GM19035 (cell line): ENCODE data around the gene LGR4.
A peak's percentile ranks its signal among the peaks of the same experiment; 100 is the strongest.

Experiments
- ATAC-seq: cut with Tn5 transposase; IDR thresholded peaks from one replicate; pipeline ENCODE4 v1.9.1; 2021; ENCODE audit not compliant: unreplicated experiment

Gene LGR4

DNA sequence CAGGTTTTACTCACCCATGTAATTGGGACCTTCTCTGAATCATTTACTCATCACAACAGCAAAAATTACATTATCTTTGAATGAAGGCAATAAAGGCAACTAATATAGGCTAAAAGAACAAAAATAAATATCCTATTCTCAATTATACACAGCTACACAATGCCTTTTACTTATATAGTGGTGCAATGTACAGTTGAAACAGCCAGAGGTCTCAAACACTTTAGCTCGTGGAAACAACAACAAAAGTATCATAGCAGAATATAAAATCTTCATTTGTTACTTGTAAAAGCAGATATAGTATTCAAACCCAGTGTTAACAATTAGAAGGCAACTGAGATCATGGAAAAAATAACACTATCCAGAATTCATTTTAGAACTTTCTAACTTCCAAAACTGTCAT lies 88.9 kb downstream of the LGR4 start:
- no peak for ATAC-seq

DNA sequence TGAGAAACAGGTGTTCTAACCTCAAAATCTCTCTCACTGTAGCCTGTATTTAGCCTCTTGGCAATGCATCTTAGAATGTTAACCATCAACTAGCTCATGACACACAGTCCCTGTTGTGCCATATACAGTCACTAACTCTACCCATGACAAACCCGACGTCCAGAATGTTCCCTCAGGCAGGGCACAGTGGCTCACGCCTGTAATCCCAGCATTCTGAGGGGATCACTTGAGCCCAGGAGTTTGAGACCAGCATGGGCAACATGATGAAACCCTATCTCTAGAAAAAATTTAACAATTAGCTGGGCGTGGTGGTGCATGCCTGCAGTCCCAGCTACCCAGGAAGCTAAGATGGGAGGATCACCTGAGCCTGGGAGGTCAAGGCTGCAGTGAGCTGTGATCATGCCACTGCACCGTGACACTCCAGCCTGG lies 91.3 kb downstream of the LGR4 start:
- ATAC-seq, result no peak

DNA sequence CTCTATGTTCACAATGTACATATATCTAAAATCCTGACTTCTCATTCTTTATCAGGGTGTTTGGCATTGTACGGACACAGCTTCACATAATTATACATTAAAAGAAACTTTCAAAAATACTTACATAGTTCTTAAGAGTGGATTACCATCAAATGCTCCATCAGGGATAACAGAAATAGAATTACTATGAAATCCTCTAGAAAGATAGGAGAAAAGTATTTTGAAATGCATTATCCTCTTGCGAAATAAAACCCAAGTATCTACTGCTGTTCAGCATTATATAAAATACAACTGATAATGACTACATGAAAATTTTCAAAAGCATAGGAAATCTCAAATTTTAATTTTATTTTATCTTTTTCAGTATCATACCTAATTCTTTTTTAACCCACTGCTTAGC lies 91.8 kb downstream of the LGR4 start:
- ATAC-seq, result no peak

DNA sequence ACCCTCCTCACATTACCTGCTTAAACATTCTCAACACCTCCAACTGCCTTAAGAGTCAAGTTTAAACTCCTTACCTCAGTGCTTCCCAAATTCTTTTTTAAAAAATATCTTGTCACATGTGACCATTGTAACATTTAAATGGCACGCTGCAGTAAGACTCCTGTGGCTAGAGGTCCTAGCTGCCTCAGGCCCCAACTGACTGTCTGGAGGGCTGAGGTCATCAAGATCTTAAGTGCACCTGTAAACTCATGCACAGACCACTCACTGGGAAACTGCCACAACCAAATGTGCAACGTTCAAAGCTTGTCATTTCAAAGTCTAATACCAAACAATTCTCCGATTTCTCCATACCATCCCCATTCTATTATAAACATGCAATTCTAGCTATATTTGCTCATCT lies 93.1 kb downstream of the LGR4 start:
- ATAC-seq, result no peak

DNA sequence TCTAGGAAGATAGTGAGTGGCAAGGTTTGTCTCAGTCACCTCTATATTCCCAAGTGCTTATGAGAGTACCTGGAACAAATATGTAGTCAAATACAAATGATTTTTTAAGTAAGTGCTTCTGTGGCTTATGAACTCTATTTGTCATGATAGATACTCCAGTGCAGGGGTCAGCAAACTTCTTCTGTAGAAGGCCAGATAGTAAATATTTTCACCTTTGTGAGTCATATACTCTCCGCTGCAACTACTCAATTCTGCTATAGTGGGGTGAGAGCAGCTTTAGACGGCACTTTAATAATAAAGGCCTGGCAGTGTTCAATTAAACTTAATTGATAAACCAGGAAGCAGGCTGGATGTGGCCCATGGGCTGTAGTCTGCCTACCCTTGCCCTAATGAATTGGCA lies 97.2 kb downstream of the LGR4 start:
- no peak for ATAC-seq

DNA sequence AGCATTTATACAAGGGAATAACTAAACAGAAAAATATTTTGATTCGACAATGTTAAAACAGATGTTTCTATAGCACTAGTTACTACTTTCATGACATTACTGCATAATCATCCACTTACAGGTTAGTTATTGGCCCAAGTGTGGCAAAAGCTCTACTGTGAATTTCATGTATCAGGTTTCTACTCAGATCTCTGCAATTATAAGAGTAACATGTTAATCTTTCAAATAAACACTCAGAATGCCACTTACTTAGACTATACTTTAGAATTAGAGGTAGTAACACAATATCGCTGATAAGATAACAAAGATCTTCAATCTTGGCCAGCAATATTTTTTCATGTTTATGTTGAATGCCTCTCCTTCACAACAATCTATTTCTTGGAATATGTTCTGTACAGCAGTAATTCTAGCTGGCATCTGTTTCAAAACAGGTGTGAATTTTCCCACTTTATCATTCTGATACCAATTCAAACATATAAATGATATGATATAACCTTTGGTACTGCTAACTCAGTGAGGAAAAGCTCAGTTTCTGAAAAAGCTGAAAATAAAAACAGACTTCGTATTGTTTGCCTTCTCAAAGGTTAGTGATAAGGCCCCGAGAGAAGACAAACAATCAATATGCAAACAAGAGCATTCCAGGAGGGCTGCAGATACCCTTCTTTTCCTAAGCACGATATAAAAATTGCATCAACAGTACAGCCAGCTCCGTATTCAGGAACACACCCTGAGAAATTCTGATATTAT lies 98.6 kb downstream of the LGR4 start:
- no peak for ATAC-seq

DNA sequence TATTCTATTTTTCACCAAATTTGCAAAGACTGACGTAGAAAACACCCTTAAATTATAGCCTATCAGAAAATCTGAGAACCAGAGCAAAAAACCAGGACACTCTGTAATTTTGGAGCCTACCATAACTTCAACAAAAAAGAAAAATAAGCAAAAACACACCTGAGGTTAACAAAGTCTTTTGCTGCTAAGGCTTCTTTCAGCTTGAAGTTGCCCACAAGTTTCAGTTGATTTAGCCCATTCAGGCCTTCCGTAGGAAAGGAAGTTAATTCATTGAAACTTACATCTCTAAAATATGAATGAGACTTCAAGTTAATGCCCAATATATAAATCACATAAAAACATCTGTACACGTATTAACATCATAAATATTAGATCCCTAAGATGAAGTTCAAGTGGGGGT lies 99.2 kb downstream of the LGR4 start:
- no peak for ATAC-seq

DNA sequence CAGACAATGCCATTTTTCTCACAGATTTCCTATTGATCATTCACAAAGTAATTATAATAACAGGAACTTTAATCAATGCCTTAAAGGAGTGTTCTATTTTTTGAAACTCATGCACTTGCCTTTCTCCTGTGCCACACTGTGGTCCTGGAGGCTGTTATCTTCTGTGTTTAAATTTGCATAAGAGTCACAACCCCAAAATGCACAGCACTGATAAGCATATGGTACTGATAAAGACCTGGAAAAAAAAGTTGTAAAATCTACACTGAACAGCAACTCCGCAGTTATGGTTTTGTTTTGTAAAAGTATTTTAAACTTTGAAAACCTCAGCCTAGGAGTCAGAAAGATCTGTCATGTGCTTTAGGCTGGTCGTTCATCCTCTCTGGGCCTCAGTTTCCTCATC lies 100.4 kb downstream of the LGR4 start:
- ATAC-seq, result no peak

DNA sequence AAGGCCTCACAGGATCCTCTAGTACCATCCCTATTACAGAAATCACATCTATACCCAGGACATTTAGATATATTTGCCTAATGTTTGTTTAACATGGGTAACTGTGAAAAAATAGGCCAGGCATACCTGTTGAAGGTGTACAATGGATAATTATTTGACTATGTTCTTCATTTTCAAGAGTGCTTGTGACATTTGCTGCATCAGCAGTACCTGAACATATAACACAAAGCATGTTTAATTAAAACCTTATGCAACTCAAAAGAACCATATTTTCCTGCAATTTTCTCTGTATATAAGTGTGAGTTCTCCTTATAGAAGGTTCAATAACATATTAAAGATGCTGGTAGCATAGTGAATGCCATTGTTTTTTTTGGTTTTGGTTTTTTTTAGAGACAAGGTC lies 101.1 kb downstream of the LGR4 start:
- no peak for ATAC-seq

DNA sequence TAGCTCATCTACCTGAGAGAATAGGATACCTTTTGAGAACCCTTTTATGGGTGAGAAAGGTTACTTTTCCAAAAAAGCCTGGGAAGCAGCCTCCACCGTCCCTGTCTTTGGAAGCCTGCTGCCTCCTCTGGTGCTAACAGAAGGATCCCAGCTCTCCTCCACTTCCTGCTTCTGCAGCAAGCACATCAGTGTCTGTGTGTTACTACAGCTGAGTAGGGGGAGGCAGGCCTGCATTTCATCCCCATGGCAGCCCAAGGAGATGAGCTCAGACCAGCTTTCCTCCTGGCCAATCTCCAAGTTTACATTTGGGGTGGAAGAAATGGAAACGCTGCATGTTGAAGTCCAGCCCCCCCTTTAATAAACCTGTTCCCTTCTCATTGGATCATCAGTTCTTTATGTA lies 102.2 kb downstream of the LGR4 start:
- no peak for ATAC-seq

DNA sequence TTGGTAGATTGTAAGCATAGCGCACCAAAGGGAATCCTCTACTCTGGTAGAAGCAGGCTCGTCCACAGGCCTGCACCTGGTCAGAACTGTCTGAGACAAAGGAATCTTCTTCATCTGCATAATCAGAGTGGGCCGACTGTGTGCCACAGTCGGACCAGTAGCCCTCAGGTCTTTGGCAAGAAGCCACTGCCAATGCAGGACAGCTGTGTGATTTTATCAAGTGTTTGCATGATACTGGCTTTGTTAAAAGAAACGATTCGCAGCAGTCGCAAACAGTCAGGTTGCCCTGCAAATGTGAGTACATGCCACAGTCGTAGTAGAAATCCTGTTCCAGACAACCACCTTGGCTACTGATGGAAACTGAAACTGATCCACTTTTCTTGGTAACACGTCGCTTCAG lies 104.7 kb downstream of the LGR4 start:
- no peak for ATAC-seq

DNA sequence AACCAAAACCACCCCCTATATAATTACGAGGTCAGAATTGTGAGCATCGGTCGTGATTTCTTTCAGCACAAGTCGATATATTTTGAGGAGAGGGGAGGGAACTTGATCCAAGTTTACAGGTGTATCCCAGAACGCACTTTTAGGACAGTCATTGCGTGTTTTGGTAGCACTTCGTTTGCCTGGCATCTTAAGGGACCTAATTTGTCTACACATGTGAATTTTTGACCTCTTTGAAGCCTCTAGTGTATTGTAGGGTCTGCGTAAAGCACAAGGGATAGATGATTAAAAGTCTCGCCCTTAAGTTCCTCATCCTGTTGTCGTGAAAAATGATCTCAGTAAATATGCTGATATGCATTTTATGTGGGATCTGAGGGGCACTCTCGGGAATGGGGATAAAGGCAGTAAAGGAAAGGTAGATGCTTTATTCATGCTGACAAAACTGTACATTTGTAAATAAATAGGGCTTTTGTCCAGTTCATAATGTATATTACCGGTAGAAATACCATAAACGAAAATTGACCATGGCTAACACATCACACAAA lies 108.9 kb downstream of the LGR4 start:
- peak; percentile 5 for ATAC-seq

DNA sequence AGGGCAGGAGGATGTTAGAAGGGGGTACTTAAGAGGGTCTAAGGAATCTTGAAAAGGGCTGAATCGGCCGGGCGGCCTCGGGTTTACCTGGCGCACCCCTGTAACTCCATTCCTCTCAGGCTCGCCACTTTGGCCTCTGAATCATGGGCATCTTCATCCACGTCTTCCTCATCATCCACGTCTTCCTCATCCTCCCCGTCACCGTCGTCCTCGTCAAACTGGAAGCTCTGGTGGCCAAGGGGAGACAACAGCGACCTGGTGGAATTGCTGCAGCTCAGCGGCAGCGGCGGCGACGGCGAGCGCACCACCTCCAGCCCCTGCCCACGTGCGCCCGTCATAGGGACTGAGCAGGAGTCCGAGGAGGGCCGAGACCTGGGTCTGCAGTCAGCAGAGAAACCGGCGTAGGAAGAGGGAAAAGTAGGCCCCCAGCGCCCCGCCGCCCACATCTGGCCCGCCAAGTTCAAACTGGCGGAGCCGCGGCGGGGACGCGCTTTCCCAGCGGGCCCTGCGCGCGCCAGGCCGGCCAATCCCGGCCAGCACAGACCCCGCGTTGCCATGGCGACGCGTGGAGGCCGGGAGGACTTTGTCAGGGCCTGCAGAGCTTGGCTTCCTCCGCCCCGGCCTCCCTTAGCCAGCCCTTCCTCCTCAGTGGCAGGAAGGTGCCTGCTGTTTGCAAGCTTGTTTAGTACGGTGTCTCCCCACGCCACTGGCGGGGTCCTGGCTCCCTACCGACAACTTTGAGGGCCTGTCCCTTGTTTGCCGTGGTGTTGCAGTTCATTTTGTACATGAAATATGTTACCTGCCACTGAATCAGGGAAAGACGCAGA lies 109.6 kb downstream of the LGR4 start, which contains the start of gene CCDC34:
Gene CCDC34, minus strand, starts transcription at position 467 of the 827 bp plus-strand sequence. Its CDS starts 21 bp downstream, at position 446.
- peak; percentile 99 for ATAC-seq

DNA sequence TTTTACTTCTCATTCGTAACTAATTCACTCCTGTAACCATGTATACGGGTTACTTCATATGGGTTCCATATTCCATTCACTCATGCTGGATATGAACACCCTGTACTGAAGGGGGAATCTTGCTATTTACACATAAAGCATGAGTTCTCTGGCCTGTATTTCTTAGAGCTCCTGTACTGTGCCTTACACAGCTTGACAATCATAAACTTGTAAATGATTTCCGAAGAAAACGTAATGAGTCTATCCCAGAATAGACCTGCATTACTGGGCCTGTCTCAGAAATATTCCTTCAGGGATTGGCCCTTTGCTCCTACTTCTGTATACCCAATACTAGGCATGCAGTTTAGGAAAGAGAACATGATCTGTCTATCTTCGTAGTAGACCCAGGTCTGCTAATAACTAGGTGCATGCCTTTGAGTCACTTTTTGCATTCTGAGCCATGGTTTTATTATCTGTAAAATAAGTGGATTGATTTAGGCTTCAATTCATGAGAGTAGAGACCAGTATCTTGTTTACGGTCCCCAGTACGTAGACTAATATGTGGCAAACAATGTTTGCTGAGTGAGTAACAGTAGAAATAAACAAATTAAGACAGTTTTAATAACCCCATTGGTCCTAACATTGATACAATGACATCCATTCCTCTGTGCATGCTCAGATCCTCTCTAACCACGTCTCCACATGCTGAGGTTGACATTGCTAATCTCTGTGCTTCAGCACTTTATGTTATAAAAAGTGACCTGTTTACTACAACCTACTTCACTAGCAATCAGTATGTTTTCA lies 110.8 kb downstream of the LGR4 start:
- ATAC-seq, result no peak

DNA sequence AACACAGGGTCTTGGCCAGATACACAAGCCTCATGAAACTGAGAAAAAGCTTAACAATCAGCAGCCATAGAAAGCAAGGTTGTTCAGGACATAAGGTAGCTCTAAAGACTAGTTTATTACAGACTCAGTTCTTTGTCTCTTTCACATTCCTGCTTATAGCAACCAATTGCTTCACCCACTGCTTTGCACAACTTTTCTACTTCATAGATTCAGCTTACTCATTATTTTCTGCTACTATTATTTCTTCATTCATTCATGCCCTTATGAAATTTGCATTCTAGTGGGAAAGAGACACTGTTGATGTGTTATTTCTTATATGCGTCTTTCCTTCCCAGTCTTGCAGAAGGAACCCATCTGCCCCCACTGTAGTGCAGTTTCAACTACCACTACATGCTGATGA lies 114.3 kb downstream of the LGR4 start:
- ATAC-seq, result no peak

DNA sequence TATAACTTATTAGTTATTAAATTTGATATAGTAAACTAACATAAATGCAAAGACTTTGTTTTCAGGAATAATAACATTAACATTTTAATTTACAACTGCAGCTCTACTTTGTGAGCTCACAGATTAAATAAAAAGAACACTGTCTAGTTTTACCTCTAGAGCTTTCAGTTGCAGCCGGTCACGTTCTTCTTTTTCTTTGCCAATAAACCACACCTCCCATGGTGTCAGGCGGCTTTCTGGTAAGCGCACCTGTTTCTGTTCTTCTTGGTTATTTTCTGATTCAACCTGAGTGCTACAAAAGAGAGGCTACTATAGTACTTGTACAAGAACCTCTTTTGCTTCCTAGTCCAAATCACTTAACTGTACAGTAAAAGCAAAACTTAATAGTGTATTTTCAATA lies 115.3 kb downstream of the LGR4 start:
- no peak for ATAC-seq

DNA sequence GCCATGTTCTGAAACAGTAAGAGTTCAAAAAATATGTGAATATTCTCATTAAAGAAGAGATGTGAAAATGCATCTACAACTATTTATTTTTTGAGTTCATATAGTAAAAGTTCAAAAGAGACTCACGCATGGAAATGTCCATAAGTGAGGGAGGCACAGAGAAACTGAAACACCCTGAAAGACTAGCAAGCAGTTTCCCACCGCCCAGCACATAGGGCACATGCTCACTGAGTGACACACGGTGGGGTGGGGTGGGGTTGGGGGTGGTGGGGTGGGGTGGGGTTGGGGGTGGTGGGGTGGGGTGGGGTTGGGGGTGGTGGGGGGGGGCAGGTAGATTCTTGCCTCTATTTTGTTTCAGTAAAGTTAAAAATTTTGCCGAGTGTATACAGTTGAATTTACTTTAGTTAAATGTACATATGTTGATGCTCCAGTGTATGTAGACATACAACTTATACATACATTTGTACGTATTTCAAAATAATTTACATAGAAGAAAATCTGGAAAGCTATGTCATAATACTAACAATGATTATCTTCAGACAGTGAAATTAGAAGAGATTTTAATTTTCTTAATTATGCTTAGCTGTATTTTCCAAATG lies 115.9 kb downstream of the LGR4 start:
- no peak for ATAC-seq

DNA sequence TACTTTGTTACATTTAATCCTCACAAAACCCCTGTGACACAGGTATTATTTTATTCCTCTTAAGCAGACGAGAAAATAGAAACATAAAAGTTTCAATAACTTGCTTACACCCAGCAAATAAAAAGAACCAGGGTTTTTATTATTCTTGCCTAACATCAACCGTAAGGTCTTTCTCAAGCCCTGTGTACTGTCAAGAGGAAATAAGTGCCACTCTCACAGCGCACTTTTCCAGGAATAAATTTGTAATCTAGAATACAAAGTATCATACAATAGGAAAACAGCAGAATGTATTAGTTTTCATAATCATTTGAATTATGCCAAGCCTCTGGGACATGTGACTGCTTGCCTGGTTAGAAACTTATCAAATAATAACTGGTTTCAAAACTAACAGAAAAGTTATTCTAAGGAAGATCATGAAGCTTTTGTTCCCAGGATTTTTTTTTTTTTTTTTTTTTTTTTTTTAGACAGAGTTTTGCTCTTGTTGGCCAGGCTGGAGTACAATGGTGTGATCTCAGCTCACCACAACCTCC lies 117.0 kb downstream of the LGR4 start:
- ATAC-seq, result no peak

DNA sequence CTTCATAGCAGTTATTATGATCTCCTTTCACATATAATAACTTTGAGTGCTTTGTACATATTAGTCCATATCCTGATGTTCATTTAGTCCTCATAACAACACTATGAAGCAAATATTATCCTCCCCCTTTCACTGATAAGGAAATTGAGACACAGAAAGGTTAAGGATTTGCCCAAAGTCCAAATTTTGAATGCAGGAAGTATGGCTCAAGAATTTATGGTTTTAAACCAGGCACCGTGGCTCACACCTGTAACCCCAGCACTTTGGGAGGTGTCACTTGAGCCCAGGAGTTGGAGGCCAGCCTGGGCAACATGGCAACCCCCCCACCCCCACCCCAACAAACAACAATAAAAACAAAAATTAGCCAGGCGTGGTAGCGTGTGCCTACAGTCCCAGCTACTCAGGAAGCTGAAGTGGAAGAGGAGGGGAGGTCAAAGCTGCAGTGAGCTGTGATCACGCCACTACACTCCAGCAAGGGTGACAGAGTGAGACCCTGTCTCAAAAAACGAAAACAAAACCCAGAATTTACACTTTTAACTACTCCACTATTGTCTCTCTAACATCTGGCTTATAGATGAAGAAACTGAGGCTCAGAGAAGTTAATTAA lies 118.1 kb downstream of the LGR4 start:
- no peak for ATAC-seq
